HepG2 (cell line): ENCODE measurements around the gene XPNPEP2. TPM values are rescaled to one million over a fixed set of nuclear protein-coding genes. Genes with fewer than 3 reads are reported as not detected.

Experiments
- ATAC-seq: fragments of 200-7000 bp; cut with Tn5 transposase; 3 replicates; pipeline ENCODE4 v1.9.1; 2020; ENCODE audit warnings: mild to moderate bottlenecking, moderate library complexity
- BruUV-seq: library from RNA; stranded (reverse); fragments of 400-500 nt; replicated peaks from 2 replicates; lab custom pipeline; 2021; lab: Mats Ljungman, UMichigan
- CTCF ChIA-PET: fragments of 300-600 bp; formaldehyde crosslinking; extraction: SDS; loops from one replicate; lab custom pipeline; 2021; ENCODE audit warnings: low total read pairs, inconsistent platforms, low intra/inter-chr PET ratio; lab: Yijun Ruan, JAX
- POLR2A ChIA-PET: fragments of 350-600 bp; sonication (Branson Sonifier 250); formaldehyde crosslinking; loops from one replicate; lab custom pipeline; 2020; ENCODE audit warnings: antibody characterized with exemption, inconsistent platforms; lab: Yijun Ruan, JAX
- DNase-seq: peaks from one replicate; pipeline ENCODE4 v3.0.0-alpha.2; 2015; ENCODE audit warnings: low spot score
- FAIRE-seq: peaks from 3 replicates; lab custom pipeline; 2011; peaks lifted over from hg19 to GRCh38; lab: Jason Lieb, UNC
- H2AFZ ChIP-seq: one replicate; pipeline ENCODE4 v1.6.1; 2011; ENCODE audit warnings: low read length, inconsistent platforms
- H3K27ac ChIP-seq: fragments of 300-600 bp; 3 replicates; pipeline ENCODE4 v1.8.0; 2011; ENCODE audit warnings: mixed run types, mild to moderate bottlenecking, mixed read lengths, low read length, inconsistent platforms; ENCODE audit not compliant: insufficient read depth; ENCODE audit errors: extremely low read length
- H3K27me3 ChIP-seq, 2 experiments: fragments of 200-600 bp in 1 of 2; 2 replicates in 1 of 2; 3 replicates in 1 of 2; pipeline versions ENCODE4 v1.6.0 to v1.8.0; 2011; ENCODE audit warnings: low read length in 2 of 2, mild to moderate bottlenecking in 2 of 2, moderate library complexity in 2 of 2, inconsistent platforms in 1 of 2; ENCODE audit not compliant: insufficient read depth in 2 of 2, control insufficient read depth in 1 of 2
- H3K36me3 ChIP-seq, 2 experiments: fragments of 200-600 bp in 1 of 2; replicated peaks in 1 of 2; 2 replicates in 1 of 2; 3 replicates in 1 of 2; pipeline versions ENCODE4 v1.5.1 to v1.8.0; 2011; ENCODE audit warnings: low read length in 2 of 2, inconsistent platforms in 1 of 2; ENCODE audit not compliant: insufficient read depth in 2 of 2, control insufficient read depth in 1 of 2
- H3K4me1 ChIP-seq: 2 replicates; pipeline ENCODE4 v1.5.1; 2012; ENCODE audit warnings: low read length, inconsistent platforms; ENCODE audit not compliant: insufficient read depth
- H3K4me2 ChIP-seq: 2 replicates; pipeline ENCODE4 v1.6.0; 2011; ENCODE audit warnings: low read depth, low read length, inconsistent platforms
- H3K4me3 ChIP-seq, 3 experiments: fragments of 200-600 bp in 1 of 3; sonication (generic), shearing (Covaris generic) in 1 of 3; replicated peaks in 1 of 3; 2 replicates each; pipeline ENCODE4 v1.5.1; 2011 to 2016; ENCODE audit warnings: low read length in 3 of 3, inconsistent platforms in 2 of 3, low read depth in 2 of 3, mild to moderate bottlenecking in 2 of 3, control low read depth in 1 of 3, mixed read lengths in 1 of 3; ENCODE audit not compliant: insufficient read depth in 1 of 3
- H3K79me2 ChIP-seq: one replicate; pipeline ENCODE4 v1.6.1; 2011; ENCODE audit warnings: low read length, inconsistent platforms; ENCODE audit not compliant: insufficient read depth
- H3K9ac ChIP-seq: 2 replicates; pipeline ENCODE4 v1.6.0; 2011; ENCODE audit warnings: mild to moderate bottlenecking, low read depth, low read length, inconsistent platforms; ENCODE audit not compliant: insufficient read depth
- H3K9me3 ChIP-seq: 2 replicates; pipeline ENCODE4 v1.5.1; 2012; ENCODE audit warnings: mild to moderate bottlenecking, low read length
- H4K20me1 ChIP-seq: 2 replicates; pipeline ENCODE4 v1.6.0; 2011; ENCODE audit warnings: inconsistent platforms, mild to moderate bottlenecking, low read length, moderate library complexity; ENCODE audit not compliant: insufficient read depth
- WGBS: methylation state at CpG from one replicate; pipeline ENCODE4 v1.1.6; 2017; ENCODE audit warnings: low lambda C conversion rate; 5-methylcytosine and 5-hydroxymethylcytosine counted together
- in situ Hi-C: cut with HindIII; loops from 2 replicates; pipeline ENCODE4 v1.10.0; 2017; ENCODE audit warnings: low pct_unique_long_range_greater_than_20kb; ENCODE audit not compliant: extremely low pct_ligation_motif_present
- intact Hi-C: fragments of 100-400 bp; cut with micrococcal nuclease; formaldehyde crosslinking; loops from one replicate; pipeline ENCODE4 v1.10.0; 2022; ENCODE audit not compliant: unreplicated experiment
- polyA plus RNA-seq, 8 experiments: library from polyadenylated mRNA; depleted of rRNA in 3 of 8; stranded (reverse) in 7 of 8; unstranded in 1 of 8; fragments of >200 nt; fragmentation: Illumina TruSeq in 4 of 8; extraction: Trizol in 4 of 8; gene quantifications; 2 replicates each; pipeline versions ENCODE4 v1.2.1 to v1.2.3, GENCODE V29; 2011 to 2016; ENCODE audit warnings: low read depth in 4 of 8, missing spikeins in 1 of 8, mixed read lengths in 1 of 8; ENCODE audit not compliant: insufficient read depth in 1 of 8
- total RNA-seq, 5 experiments: library from RNA; depleted of rRNA; stranded (reverse); fragments of >200 nt; fragmentation: Illumina TruSeq; extraction: Trizol; gene quantifications; 2 replicates each; pipeline ENCODE4 v1.2.3, GENCODE V29; 2016; ENCODE audit warnings: low read depth in 1 of 5
- TF ChIP-seq, protein P1 (sequence below), 2 experiments: IDR thresholded peaks; 2 replicates each; pipeline ENCODE4 v1.6.1; 2011 to 2012; ENCODE audit warnings: low read length in 2 of 2, borderline replicate concordance in 1 of 2, low read depth in 1 of 2, mild to moderate bottlenecking in 1 of 2, moderate library complexity in 1 of 2
- TF ChIP-seq, protein P2 (sequence below): sonication (generic); formaldehyde crosslinking; IDR thresholded peaks from 2 replicates; pipeline ENCODE4 v1.4.0; 2020; ENCODE audit warnings: missing genetic modification reagents

Gene XPNPEP2
- total and polyA plus RNA-seq, 2 of the 13 experiments (the other 11 are each of a cell fraction or from before 2014, with no cell fraction given): 1.1 to 1.8 TPM

DNA sequence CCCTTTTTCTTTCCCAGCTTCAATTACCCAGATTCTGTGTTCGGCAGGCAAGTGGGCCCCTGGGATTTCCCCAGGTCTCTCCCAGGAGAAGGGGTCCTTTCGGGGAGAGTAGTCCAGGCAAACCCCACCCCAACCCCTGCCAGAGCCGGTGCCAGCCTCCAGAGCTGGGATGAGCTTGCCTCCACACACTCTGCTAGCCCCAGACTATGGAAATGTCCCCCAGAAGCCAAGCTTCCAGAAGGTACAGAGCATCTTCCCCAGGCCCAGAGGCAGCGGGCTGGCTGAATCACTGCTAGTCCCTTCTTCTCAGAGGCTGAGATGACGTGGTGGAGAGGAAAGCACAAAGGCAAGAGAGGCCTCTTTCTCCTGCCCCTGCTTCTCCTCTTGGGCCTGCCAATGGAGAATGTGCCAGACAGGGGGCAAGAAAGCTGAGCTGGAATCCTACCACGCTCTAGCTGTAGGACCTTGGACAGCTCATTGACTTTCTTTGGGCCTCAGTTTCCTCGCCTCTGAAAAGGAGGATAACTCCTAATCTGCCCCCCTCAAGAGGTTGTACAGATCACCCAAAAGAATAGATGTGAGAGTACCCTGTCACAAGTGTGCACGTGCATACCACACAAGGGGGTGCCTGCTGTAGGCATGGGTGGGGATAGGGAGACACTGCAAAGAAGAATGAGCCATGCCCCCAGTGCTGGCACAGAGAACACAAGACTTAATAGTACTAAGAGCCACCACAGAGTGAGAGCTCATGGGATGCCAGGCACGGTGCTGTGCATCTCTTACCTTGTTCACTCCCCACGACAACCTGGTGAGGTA lies 43.1 kb downstream of the XPNPEP2 start:
- Histone ChIP-seq H3K9ac (no peak overlapping the region), H3K79me2 (no peaks in the 10 kb centered on the region), H3K4me2 (no peak overlapping the region), H3K36me3 (no peaks in the 10 kb centered on the region), H3K27me3 (no peaks in the 10 kb centered on the region), H3K27ac (no peak overlapping the region), H3K4me3 (no peak overlapping the region)
- no peak for DNase-seq
- in situ Hi-C loops (no loop called here), intact Hi-C loops (no loop called here)
- BruUV-seq: no TSS peak
- no peak for FAIRE-seq
- TF ChIP-seq, protein P1, sequence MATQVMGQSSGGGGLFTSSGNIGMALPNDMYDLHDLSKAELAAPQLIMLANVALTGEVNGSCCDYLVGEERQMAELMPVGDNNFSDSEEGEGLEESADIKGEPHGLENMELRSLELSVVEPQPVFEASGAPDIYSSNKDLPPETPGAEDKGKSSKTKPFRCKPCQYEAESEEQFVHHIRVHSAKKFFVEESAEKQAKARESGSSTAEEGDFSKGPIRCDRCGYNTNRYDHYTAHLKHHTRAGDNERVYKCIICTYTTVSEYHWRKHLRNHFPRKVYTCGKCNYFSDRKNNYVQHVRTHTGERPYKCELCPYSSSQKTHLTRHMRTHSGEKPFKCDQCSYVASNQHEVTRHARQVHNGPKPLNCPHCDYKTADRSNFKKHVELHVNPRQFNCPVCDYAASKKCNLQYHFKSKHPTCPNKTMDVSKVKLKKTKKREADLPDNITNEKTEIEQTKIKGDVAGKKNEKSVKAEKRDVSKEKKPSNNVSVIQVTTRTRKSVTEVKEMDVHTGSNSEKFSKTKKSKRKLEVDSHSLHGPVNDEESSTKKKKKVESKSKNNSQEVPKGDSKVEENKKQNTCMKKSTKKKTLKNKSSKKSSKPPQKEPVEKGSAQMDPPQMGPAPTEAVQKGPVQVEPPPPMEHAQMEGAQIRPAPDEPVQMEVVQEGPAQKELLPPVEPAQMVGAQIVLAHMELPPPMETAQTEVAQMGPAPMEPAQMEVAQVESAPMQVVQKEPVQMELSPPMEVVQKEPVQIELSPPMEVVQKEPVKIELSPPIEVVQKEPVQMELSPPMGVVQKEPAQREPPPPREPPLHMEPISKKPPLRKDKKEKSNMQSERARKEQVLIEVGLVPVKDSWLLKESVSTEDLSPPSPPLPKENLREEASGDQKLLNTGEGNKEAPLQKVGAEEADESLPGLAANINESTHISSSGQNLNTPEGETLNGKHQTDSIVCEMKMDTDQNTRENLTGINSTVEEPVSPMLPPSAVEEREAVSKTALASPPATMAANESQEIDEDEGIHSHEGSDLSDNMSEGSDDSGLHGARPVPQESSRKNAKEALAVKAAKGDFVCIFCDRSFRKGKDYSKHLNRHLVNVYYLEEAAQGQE (IDR thresholded peaks at IDR 0.05; ENCODE audit: borderline replicate concordance in 1 of 2, low read depth in 1 of 2, low read length in 2 of 2): peak in 1 of 2 experiments; percentile 71; a peak in 3 of 4 replicates
- TF ChIP-seq, protein P2, sequence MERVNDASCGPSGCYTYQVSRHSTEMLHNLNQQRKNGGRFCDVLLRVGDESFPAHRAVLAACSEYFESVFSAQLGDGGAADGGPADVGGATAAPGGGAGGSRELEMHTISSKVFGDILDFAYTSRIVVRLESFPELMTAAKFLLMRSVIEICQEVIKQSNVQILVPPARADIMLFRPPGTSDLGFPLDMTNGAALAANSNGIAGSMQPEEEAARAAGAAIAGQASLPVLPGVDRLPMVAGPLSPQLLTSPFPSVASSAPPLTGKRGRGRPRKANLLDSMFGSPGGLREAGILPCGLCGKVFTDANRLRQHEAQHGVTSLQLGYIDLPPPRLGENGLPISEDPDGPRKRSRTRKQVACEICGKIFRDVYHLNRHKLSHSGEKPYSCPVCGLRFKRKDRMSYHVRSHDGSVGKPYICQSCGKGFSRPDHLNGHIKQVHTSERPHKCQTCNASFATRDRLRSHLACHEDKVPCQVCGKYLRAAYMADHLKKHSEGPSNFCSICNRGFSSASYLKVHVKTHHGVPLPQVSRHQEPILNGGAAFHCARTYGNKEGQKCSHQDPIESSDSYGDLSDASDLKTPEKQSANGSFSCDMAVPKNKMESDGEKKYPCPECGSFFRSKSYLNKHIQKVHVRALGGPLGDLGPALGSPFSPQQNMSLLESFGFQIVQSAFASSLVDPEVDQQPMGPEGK (CRISPR knock-in tag): no peak
- TF ChIP-seq, all 625 proteins: peak for 1
- no peaks in the 10 kb centered on the region for H3K9me3 ChIP-seq
- no peak for ATAC-seq
- H4K20me1 ChIP-seq: no peaks in the 10 kb centered on the region
- POLR2A ChIA-PET: no interaction called here
- H2AFZ ChIP-seq: no peak overlapping the region
- WGBS: no CpG with 5 or more reads among the region's 10 CpGs
- CTCF ChIA-PET: no interaction called here
- H3K4me1 ChIP-seq: peaks cover 22% of the 10 kb centered on the region
